NCI-H2196 treated with DMSO at 0.1 percent for 48 hours (cell line): ENCODE measurements around the gene CATSPERZ.
A peak's percentile ranks its signal among the peaks of the same experiment; 100 is the strongest.

Experiments used
- DNase-seq: peaks from one replicate; lab custom pipeline; 2025; ENCODE audit not compliant: unreplicated experiment; lab: John Stamatoyannopoulos, UW

The CATSPERZ gene

GRCh38 chr11:64284962-64285884 is 14.9 kb upstream of the CATSPERZ start, which contains the start of gene GPR137:
Gene GPR137 (plus strand): TSS chr11:64285848. CDS start chr11:64286525, 677 bp downstream.
- DNase-seq, result peak; percentile 61

GRCh38 chr11:64285885-64286800 is 14.0 kb upstream of the CATSPERZ start:
- DNase-seq, result peak; percentile 54

GRCh38 chr11:64286801-64287159 is 13.4 kb upstream of the CATSPERZ start:
- no peak for DNase-seq

- no peak for DNase-seq
Observed at GRCh38 chr11:64287676-64288352, 12.3 kb upstream of the CATSPERZ start.

GRCh38 chr11:64288353-64288750 is 11.8 kb upstream of the CATSPERZ start:
- no peak for DNase-seq

GRCh38 chr11:64289002-64289564 is 11.1 kb upstream of the CATSPERZ start:
- DNase-seq, result no peak

GRCh38 chr11:64290352-64291261 is 9.6 kb upstream of the CATSPERZ start:
- DNase-seq, result no peak

GRCh38 chr11:64291262-64291751 is 8.9 kb upstream of the CATSPERZ start, which contains the start of gene KCNK4:
Gene KCNK4 (plus strand): TSS chr11:64291302. CDS start chr11:64293019, 1,717 bp downstream.
- no peak for DNase-seq

GRCh38 chr11:64291752-64292459 is 8.3 kb upstream of the CATSPERZ start:
- DNase-seq, result no peak

- no peak for DNase-seq
Observed at GRCh38 chr11:64292460-64293254, 7.5 kb upstream of the CATSPERZ start.

- no peak for DNase-seq
Observed at GRCh38 chr11:64294774-64295173, 5.4 kb upstream of the CATSPERZ start.

GRCh38 chr11:64295760-64296159 is 4.4 kb upstream of the CATSPERZ start:
- DNase-seq, result no peak

GRCh38 chr11:64296236-64296635 is 3.9 kb upstream of the CATSPERZ start:
- DNase-seq, result no peak

GRCh38 chr11:64296830-64297698 is 3.1 kb upstream of the CATSPERZ start:
- DNase-seq, result no peak

- no peak for DNase-seq
Observed at GRCh38 chr11:64297699-64298358, 2.3 kb upstream of the CATSPERZ start.
